AG10803 (cell line): Measurements from ENCODE around the gene NWD2.

Source experiments
- DNase-seq: peaks from one replicate; pipeline ENCODE4 v3.0.0; 2010; ENCODE audit warnings: low read depth
- H3K4me3 ChIP-seq: 2 replicates; pipeline ENCODE4 v1.5.1; 2011; ENCODE audit warnings: mild to moderate bottlenecking, low read length, control low read depth
- TF ChIP-seq, protein P1 (sequence below): conservative IDR thresholded peaks from 2 replicates; pipeline ENCODE4 v1.5.1; 2011; ENCODE audit warnings: mild to moderate bottlenecking, low read length, control low read depth, inconsistent platforms

Gene NWD2

DNA sequence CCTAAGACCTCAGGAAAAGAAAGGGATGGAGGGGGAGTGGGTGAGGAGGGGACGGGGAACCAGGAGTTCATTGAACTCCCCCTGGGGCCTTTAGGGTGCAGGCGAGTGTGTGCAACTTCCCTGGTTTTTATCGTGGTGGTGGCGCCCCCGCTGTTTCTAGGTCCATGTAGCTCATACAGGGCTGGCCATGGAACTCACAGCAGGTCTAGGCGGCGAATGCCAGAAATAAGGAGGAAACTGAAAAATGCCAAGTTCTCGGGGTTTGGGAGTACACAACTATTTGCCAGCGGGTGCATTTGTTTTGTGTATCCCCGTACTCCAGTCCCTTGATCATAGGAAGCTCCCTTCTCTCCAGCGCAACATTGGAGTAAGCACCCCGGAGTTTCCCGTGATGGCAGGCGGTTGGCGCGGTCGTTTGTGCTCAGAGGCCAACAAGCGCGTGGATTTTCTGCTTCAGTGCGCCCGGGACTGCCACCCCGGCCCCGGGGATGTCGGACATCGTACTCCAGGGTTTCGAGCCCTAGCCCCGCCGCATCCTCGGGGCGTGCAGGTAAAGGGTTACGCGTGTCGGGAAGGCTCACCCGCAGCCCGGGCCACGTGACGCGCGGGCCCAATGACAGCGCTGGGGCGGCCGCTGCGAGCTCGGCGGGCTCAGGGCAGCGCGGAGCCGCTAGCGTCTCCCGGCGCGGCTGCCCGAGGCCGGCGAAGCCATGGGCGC lies 208.9 kb downstream of the NWD2 start:
- H3K4me3 ChIP-seq, result peak overlapping the region; percentile 40
- TF ChIP-seq, protein P1, sequence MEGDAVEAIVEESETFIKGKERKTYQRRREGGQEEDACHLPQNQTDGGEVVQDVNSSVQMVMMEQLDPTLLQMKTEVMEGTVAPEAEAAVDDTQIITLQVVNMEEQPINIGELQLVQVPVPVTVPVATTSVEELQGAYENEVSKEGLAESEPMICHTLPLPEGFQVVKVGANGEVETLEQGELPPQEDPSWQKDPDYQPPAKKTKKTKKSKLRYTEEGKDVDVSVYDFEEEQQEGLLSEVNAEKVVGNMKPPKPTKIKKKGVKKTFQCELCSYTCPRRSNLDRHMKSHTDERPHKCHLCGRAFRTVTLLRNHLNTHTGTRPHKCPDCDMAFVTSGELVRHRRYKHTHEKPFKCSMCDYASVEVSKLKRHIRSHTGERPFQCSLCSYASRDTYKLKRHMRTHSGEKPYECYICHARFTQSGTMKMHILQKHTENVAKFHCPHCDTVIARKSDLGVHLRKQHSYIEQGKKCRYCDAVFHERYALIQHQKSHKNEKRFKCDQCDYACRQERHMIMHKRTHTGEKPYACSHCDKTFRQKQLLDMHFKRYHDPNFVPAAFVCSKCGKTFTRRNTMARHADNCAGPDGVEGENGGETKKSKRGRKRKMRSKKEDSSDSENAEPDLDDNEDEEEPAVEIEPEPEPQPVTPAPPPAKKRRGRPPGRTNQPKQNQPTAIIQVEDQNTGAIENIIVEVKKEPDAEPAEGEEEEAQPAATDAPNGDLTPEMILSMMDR, result no peak
- no peak for DNase-seq

GRCh38 chr4:37453999-37454800 lies 209.7 kb downstream of the NWD2 start:
- TF ChIP-seq, protein P1, result no peak
- no peak for DNase-seq
- no peak overlapping the region for H3K4me3 ChIP-seq

- TF ChIP-seq, protein P1, result no peak
- no peak overlapping the region for H3K4me3 ChIP-seq
- DNase-seq, result no peak
Observed at GRCh38 chr4:37455301-37456131, 211.0 kb downstream of the NWD2 start.

DNA sequence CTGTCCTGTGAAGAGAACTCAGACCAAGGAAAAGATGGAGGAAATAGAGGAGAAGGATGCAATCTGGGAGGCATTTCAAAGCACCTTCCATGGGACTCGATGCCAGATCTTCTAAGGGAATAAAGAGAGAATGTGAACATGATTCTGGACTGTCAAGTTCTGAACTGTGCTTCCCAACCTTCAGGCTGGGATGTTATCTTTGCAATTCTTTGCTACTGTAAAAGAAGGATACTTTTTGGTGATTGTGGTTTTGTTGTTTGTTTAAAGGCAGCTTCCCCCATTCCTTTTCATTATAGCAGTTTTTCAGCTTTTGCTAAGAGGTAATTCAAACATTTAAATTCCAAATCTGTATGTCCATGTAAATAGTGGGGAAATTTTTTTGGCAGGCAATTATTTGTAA lies 217.3 kb downstream of the NWD2 start:
- DNase-seq, result no peak
- TF ChIP-seq, protein P1, result no peak
- no peak overlapping the region for H3K4me3 ChIP-seq

- no peak for DNase-seq
- no peak overlapping the region for H3K4me3 ChIP-seq
- TF ChIP-seq, protein P1, result no peak
Observed at GRCh38 chr4:37463033-37463856, 218.7 kb downstream of the NWD2 start.

DNA sequence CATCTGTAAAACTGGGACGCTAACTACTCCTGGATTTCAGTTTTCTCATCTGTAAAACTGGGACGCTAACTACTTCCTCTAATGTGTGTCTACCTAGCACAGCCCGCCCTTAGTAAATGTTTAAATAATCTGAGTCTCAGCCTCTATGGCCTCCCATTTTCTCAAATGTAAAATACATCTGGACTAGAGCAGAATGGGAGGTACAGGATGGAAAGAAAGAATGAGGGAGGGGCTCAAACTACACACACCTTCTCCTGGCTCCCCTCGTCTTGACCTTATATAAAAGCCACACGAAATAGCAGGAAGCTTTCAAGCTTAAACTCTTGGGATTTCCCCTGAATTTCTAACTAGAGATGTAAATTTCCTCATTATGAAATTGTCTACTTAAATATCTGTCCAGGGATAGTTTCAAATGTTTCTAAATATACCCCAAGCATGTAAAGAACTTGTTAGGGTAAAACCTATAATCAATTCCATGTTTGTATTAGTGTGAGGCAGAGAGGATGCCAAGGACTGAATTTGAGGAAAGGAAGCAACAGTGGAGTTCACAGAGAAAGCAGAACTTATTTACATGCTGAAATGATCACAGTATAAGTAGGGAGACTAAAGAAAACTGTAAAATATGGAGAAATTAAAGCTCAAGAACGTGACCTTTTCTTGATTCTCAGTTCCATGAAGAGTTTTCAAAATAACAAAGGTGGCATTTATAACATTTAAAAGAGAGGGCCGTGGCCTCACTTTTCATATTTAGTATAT lies 220.0 kb downstream of the NWD2 start:
- no peak overlapping the region for H3K4me3 ChIP-seq
- TF ChIP-seq, protein P1, result no peak
- DNase-seq, result no peak
